GM21447 (cell line): ENCODE results near the gene H2BW2.
"Not testable (repeated sequence)": the region's sequence is repeated elsewhere in the genome, so short reads cannot be mapped to it uniquely, and the experiment has no call there.

ENCODE experiments used
- ATAC-seq: cut with Tn5 transposase; IDR thresholded peaks from one replicate; pipeline ENCODE4 v1.9.1; 2021; ENCODE audit not compliant: unreplicated experiment

H2BW2 gene

GRCh38 chrX:104039689-104040505 is at the start of gene H2BW2:
Gene H2BW2 (plus strand): TSS chrX:104039956. CDS start chrX:104039995, 39 bp downstream.
- no peak for ATAC-seq

GRCh38 chrX:103999234-103999633 is 40.5 kb upstream of the H2BW2 start:
- no peak for ATAC-seq

GRCh38 chrX:104008831-104009230 is 30.9 kb upstream of the H2BW2 start:
- no peak for ATAC-seq

- no peak for ATAC-seq
These were observed 26.6 kb upstream of the H2BW2 start for GRCh38 chrX:104013158-104013557.

GRCh38 chrX:104013606-104014005 is 26.1 kb upstream of the H2BW2 start, which contains the start of gene H2BW1:
Gene H2BW1 (minus strand): TSS chrX:104013708. CDS start chrX:104013576, 132 bp downstream.
- no peak for ATAC-seq

- not testable (repeated sequence) for ATAC-seq
These were observed 24.2 kb upstream of the H2BW2 start for GRCh38 chrX:104015576-104015975.

GRCh38 chrX:104018126-104018525 is 21.6 kb upstream of the H2BW2 start:
- no peak for ATAC-seq

- no peak for ATAC-seq
These were observed 1.2 kb downstream of the H2BW2 start for GRCh38 chrX:104041003-104041402.

- ATAC-seq: no peak
These were observed 5.9 kb downstream of the H2BW2 start for GRCh38 chrX:104045642-104046041.

GRCh38 chrX:104047171-104047570 is 7.4 kb downstream of the H2BW2 start:
- ATAC-seq: no peak

- ATAC-seq: not testable (repeated sequence)
These were observed 15.2 kb downstream of the H2BW2 start for GRCh38 chrX:104054956-104055355.

- ATAC-seq: not testable (repeated sequence)
These were observed 22.9 kb downstream of the H2BW2 start for GRCh38 chrX:104062636-104063035.

- ATAC-seq: peak; percentile 97
These were observed 36.2 kb downstream of the H2BW2 start, which contains the start of gene TMSB15C for GRCh38 chrX:104075778-104076445. Gene TMSB15C (minus strand): TSS chrX:104076236.

GRCh38 chrX:104077854-104078253 is 38.1 kb downstream of the H2BW2 start:
- not testable (repeated sequence) for ATAC-seq

GRCh38 chrX:104084063-104084462 is 44.3 kb downstream of the H2BW2 start:
- ATAC-seq: no peak

GRCh38 chrX:104084534-104085277 is 45.0 kb downstream of the H2BW2 start:
- ATAC-seq: no peak

GRCh38 chrX:104085477-104085876 is 45.7 kb downstream of the H2BW2 start:
- no peak for ATAC-seq

GRCh38 chrX:104085919-104086318 is 46.2 kb downstream of the H2BW2 start:
- ATAC-seq: no peak
